Activated T-cell treated with anti-CD3 and anti-CD28 coated beads for 48 hours (primary cell): Measurements from ENCODE around the gene FLNC.

Experiments used
- DNase-seq: peaks from one replicate; pipeline ENCODE4 v3.0.0-alpha.2; 2020; ENCODE audit warnings: low read depth

Gene FLNC, protein sequence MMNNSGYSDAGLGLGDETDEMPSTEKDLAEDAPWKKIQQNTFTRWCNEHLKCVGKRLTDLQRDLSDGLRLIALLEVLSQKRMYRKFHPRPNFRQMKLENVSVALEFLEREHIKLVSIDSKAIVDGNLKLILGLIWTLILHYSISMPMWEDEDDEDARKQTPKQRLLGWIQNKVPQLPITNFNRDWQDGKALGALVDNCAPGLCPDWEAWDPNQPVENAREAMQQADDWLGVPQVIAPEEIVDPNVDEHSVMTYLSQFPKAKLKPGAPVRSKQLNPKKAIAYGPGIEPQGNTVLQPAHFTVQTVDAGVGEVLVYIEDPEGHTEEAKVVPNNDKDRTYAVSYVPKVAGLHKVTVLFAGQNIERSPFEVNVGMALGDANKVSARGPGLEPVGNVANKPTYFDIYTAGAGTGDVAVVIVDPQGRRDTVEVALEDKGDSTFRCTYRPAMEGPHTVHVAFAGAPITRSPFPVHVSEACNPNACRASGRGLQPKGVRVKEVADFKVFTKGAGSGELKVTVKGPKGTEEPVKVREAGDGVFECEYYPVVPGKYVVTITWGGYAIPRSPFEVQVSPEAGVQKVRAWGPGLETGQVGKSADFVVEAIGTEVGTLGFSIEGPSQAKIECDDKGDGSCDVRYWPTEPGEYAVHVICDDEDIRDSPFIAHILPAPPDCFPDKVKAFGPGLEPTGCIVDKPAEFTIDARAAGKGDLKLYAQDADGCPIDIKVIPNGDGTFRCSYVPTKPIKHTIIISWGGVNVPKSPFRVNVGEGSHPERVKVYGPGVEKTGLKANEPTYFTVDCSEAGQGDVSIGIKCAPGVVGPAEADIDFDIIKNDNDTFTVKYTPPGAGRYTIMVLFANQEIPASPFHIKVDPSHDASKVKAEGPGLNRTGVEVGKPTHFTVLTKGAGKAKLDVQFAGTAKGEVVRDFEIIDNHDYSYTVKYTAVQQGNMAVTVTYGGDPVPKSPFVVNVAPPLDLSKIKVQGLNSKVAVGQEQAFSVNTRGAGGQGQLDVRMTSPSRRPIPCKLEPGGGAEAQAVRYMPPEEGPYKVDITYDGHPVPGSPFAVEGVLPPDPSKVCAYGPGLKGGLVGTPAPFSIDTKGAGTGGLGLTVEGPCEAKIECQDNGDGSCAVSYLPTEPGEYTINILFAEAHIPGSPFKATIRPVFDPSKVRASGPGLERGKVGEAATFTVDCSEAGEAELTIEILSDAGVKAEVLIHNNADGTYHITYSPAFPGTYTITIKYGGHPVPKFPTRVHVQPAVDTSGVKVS (N-terminal part only)

DNA sequence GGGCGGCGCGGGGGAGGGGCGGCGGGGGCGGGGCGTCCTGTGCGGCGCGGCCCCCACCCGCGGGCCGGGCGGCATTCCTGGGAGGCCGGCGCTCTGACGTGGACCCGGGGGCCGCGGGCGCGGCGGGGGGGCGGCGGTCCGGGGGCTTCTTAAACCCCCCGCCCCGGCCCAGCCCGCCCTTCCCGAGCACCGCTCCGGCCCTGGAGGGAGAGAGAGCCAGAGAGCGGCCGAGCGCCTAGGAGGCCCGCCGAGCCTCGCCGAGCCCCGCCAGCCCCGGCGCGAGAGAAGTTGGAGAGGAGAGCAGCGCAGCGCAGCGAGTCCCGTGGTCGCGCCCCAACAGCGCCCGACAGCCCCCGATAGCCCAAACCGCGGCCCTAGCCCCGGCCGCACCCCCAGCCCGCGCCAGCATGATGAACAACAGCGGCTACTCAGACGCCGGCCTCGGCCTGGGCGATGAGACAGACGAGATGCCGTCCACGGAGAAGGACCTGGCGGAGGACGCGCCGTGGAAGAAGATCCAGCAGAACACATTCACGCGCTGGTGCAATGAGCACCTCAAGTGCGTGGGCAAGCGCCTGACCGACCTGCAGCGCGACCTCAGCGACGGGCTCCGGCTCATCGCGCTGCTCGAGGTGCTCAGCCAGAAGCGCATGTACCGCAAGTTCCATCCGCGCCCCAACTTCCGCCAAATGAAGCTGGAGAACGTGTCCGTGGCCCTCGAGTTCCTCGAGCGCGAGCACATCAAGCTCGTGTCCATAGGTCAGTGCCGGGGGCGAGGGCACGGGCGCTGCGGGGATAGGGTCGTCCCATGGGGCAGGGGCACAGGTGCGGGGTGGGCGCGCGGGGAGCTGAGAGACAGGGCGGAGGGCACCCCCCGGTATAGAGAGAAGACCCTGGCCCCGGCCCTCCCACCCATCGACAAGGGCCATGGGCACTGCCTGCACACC lies at the start of gene FLNC:
Gene FLNC, plus strand, starts transcription at position 176 of the 947 bp plus-strand sequence. Its CDS starts 232 bp downstream, at position 408.
- peak; percentile 25 for DNase-seq

DNA sequence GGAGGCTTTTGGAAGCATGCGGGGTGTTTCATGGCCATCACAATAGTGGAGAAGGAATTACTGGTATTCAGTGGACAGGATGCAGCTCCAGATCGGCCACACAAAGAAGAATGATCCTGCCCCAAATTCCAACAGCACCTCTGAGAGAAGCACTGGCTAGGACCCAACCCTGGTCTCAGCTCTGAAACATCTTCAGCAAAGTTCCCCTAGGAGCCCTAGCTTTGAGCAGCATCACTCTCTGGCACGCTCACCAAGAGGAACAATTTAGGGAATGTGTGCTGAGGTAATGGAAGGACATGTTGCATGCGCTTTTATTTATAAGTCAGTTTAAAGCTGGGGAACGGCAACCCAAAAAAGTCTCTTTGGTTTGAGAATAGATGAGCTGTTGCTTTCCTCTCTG lies 49.1 kb upstream of the FLNC start:
- no peak for DNase-seq

DNA sequence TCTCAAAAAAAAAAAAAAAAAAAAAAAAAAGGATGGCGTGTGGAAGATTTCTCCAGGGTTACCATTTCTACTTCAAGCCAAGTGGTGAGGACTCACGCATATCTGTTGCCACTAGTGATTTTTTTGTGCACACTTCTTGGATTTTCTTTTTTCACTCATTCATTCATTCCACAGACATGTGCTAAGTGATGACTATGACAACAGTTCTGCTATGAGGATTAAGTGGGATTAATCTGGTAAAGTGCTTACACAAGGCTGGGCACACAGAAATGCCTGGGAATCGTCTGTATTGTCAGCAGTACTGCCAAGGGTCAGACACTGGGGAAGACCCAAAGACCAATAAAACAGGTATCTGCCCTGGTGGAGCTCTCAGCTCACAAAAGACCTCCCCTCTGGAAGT lies 48.4 kb upstream of the FLNC start:
- no peak for DNase-seq

DNA sequence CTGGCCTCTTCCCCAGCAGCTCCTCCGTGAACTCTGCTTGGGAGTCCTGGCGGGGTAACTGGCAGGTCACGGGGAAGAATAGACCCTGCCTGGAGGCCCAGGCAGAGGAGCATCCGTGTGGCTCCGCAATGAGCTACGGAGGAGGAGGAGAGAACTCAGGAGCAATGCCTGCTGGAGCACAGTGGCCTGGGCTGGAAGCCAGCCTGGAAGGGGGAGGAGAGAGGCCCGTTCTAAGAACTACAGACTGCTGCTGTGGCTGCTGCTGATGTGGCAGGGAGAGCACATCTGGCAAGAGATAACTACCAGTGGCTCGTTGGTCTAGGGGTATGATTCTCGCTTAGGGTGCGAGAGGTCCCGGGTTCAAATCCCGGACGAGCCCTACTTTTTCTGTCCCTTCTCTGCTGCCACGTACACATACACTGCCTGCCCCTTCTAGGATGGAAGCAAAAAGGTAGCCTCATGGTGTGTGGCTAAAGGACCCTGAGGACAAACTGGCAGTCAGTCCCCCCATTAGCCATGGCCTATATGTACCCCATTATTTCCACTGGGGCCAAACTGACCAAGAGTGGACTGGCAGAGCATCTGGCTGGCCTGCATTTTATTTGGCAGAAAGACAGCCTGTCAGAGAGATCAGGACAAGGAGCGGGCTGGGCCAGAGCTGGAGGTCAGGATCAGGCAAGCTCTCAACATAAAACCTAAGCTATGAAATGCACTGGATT lies 46.9 kb upstream of the FLNC start:
- peak; percentile 10 for DNase-seq

DNA sequence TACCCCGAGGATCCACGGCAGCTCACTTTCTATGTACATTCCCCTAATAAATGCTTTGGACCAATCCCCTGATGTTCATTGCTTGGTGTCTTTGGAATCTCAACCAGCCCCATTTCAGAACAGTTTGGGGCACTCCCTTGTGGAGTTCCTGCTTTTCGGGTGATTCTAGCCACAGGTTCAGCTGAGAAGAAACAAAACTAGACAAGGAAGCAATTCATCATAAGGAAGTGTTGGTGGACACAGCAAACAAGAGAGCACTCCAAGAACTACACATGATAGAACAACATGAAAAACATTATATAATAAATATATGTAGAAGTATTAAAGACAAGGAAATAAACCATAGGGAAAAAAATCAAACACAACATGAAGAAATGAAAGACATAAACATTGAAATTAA lies 44.5 kb upstream of the FLNC start:
- no peak for DNase-seq

DNA sequence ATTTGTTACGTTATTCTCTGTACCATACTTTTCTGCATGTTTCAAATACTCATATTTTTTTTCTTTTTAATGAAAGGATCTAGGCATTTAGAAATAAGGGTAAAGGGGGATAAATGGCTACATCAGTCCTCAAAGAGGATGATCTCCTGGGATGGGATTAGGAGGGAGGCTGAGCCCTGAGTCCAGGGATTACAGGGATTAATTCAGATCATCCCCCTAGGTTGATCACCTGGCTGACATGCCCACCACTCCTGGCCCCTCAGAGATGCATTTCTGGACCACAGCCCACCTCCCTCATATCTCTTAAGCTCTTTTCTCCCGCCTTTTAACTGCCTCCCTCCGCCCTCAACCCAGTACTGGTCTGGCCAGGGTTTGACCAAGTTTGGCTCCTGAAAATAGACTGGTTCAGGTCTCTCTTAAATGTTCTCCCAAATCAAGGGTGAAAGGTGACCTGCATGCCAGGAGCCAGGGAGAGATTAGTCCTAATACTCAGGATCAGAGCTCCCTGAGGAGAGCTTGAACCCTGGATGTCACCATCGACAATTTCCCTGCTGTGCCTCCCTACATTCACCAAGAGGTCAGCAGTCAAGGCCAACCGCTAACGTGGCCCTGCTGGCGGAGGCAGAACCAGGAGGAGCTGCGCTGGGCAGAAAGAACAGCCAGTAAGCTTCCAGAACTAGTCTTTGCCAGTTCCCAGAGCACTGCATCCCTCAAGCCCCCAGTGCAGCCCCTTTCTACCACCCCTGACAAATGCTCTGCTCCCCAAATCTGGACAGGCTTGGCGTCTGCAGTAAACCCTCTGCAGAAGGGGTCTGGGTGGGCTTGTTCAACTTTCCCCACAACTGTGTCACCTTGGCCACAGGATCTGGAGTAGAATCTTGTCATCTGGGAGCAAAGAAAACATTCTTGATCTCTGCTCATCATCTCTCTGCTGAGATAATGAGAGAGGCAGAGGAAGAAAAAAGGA lies 41.5 kb upstream of the FLNC start:
- no peak for DNase-seq

DNA sequence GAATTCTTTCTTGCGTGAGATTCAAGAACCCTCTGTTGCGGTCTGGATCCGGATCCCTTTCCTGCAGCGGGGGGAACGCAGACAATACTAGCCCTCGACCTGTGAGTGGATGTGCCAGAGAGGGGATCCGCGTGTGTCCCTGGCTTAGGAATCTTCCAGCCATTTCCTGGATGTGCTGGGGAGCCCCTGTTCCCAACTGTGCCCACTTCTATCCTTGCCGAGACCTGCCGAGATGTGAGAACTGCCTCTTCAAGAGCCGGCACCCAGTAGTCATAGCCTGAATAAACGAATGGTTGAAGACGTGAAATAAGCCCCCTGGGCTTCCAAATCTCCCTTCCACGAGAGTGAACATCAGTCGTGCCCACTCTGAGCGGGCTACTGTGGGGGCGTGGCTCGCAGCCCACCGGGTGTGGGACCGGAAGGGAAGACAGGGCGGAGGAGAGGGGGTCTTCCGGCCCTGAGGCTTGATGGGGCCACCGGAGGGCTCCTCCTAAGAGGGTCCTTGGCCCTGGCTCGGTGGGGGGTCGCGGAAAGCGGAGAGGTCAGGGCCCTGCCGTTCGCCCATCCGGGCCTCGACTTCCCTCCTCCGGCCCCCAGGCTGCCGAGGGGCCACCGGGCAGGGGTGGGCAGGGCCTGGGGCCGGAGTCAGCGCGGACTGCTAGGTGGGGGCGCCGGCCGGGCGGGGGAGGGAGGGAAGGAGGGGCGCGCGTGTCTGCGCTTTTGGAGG lies 39.7 kb upstream of the FLNC start:
- no peak for DNase-seq

DNA sequence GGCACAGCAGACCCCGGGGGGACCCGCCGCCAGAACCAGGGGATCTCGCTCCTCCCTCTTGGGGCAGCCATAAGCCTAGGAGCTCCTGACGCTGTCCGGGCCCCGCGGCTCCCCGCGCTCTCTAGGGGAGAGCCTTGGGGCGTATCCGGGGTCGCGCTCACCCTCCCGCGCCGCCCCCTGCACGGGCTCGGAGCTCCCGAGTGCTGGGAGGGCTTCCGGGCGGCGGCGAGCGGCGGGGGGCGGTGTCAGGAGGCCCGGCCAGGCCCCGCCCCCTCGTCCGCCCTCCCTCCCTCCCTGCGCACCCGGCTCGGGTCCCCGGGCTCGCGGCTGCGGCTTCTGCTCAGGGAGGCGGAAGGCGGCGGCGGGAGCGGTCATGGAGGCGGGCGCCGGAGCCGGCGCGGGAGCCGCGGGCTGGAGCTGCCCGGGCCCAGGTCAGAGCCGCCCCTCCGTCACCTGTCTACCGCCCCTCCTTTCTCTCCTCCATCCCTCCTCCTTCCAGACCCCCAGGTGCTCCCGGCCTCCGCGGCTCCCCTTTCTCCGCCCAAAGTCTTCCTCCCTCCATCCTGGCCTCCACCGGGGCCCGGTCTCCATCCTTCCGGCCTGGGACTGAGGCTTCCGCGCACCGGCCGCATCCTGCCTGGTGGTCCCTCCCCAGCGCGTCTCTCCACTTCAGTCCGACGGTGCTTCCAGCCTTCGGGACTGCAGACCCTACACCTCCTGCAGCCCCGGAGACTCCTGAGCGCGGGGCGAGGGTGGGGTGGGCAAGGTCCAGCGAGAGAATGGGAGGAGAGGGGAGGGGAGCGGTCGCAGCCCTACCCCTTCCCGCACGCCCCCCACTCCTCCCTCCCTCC lies 38.9 kb upstream of the FLNC start, which contains the start of gene CCDC136:
Gene CCDC136, plus strand, starts transcription at position 848 of the 851 bp plus-strand sequence. CDS start 444 bp downstream, outside the sequence.
- peak; percentile 76 for DNase-seq

DNA sequence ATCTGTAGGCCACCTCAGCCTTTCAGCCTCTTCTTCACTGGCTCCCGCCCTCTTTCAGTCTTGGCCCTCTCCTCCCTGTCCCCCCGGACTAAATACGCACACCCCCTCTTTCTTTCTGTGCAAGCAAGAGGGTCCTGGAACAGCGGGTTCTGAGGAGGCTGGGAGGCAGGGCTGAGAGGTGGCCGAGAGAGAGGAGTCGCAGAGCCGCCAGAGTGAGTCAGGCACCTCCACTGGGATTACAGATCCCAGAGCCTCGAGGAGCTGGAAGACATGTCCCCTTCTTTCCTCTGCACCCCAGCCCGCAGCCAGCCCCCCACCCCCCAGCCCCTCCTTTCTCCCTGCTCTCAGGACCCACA lies 38.3 kb upstream of the FLNC start:
- DNase-seq = no peak

DNA sequence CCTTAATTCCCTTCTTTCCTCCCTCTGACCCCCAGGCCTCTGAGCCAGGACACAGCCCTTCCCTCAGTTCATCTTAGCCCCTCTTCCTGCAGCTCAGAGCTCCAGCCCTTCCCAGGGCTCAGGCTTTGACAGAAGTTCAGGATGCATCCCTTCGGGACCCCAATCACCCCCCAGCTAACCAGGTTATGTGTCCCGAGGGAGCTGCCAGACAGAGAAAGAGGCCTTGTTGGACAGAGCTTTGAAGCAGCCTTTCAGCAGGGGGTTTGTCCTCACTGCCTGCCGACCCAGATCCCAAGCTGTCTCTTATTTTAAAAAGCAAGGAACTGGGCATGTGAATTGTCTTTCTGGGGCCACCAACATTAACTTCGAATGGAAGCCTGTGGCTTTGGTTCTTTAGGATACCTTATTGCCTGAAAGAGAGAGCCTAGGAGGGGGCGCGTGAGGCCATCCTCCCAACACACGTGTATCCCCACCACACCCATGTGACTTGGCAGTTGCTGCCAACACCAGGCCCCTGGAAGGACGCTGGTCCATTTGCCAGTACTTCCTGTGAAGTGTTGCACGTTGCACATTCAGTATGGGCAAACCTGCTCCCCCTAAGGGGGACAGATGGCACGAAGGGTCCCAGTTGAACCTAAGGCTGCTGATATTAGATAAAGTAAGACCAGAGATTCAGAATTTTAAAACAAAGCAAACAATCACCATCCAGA lies 37.6 kb upstream of the FLNC start:
- DNase-seq = no peak

DNA sequence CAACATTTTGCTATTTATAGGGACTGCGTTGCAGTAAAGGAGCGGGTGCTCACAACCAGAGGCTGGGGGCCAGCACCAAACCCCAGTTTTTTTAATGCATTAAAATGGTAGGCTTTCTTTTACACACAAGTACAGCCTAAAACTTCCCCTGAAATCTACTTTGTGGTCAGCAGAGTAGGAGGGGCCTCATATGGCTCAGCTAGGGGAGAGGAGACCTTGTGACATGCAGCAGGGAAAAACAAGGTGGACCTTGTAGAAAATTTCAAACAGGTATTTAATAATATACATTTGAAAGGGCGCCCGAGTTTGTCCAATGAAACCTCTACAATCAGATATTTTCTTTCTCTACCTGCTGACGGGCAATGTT lies 37.0 kb upstream of the FLNC start:
- DNase-seq = no peak

DNA sequence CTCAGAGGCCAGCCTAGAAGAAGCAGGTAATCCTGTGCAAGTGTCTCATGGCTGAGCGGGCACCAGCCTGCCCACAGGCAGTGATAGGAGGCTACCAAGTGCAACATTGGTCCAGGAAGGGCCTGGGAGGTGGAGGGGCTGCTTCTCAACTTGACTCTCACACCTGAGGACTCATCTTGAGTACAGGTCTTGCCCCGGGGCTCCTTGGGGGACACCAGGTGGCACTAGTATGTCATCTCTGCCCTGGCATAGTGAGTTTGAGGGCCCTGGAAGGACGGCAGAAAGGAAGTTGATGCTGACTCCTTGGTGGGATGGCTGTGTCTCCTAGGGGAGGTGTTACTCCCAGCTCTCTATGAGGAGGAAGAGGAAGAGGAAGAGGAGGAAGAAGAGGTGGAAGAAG lies 36.2 kb upstream of the FLNC start:
- peak; percentile 4 for DNase-seq

DNA sequence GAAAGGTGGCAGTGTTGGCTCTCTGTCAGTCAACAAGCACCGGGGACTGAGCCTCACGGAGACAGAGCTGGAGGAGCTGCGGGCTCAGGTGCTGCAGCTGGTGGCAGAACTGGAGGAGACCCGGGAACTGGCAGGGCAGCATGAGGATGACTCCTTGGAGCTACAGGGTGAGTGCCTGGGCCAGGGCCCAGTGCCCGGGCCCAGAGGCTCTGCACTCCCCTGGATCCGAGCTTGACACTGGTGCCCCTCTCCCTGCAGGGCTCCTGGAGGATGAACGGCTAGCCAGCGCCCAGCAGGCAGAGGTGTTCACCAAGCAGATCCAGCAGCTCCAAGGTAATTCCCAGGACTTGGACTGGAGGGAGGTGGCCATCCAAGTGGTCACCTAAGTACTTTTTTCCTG lies 35.8 kb upstream of the FLNC start:
- DNase-seq = no peak

DNA sequence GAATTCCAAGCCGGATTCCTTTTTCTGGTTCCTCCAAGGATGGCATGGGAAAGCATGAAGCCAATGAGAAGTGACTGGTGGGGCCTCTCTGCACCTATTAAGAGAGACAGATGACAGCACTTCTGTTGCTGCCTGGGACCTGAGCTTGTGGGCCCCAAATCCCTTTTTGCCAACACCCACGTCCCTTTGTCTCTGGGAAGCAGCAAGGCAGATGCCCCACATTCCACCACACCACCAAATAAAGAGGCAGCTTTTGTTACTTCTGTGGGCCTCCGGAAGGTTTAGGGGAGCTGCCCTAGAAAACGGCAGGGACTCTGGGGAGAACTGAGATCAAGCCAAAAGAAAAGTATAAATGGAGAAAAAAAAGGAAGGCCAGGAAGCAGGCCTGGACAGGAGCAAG lies 35.1 kb upstream of the FLNC start:
- no peak for DNase-seq

DNA sequence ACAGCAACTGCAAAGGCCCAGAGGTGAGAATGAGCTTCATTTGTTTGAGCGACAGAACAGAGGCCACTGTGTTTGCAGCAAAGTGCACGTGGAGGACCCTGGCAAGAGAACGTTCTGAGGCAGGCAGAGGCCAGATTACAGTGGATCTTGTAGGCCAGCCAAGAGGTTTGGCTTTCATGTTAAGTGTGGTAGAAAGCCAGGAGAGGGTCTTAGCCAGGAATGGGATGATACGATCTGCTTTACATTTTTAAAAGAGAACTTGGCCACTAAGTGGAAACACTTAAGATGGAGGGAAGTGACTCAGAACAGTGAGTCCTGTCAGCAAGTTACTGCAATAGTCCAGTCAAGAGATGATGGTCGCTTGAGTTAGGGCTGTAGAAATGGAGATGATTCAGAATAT lies 33.9 kb upstream of the FLNC start:
- DNase-seq = no peak

DNA sequence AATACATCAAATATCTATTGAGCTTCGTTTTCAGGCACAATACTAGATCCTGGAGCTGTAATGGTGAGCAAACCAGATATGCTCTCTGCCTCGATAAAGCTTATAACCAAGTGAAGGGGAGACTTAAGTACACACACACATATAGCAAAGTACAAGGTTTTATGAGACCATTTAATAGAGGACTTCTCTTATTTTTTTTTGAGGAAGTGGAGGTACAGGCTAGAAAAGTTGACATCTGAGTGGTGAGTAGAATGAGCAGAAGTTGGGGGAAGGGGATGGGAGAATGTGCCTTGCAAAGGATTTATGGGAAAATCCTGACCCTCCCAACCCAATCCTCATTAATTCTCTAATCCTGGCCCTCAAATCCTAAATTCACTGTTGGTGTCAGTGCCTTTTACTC lies 30.8 kb upstream of the FLNC start:
- no peak for DNase-seq

DNA sequence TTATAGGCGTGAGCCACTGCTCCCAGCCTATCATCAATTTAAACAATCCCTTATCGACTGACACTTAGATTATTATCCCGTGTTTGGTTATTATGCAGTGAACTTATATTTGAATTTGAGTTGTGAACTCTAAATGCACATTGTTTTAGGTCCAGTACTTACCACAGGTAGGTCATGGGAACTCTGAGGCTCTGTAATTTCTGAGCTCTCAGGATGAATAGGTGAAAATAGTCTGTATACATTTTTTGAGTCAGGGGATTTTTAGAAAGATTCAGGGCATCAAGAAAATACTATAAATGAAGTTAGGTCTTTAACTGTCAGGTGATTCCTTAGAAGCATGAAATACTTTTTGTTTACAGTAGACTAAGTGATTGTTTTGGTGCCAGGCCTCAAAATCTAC lies 29.6 kb upstream of the FLNC start:
- no peak for DNase-seq
